Measurements from ENCODE around the gene CRHBP. TPM values are rescaled to one million over a fixed set of nuclear protein-coding genes. Genes with fewer than 3 reads are reported as not detected.

The CRHBP gene
- total RNA-seq, 1 donor from 2014 or later = 4.7 TPM

- Mint-ChIP-seq H3K4me1 (ENCODE audit: low read depth, unreplicated experiment) (peaks cover 2% of the 10 kb centered on the region), H3K36me3 (ENCODE audit: low read depth, unreplicated experiment) (no peaks in the 10 kb centered on the region), H3K27ac (ENCODE audit: unreplicated experiment) (no peak overlapping the region), H3K4me3 (ENCODE audit: unreplicated experiment) (no peak overlapping the region), H3K27me3 (ENCODE audit: low read depth, unreplicated experiment) (peaks cover 1% of the 10 kb centered on the region), H3K9me3 (ENCODE audit: unreplicated experiment) (no peaks in the 10 kb centered on the region)
- H4K20me1 ChIP-seq (ENCODE audit: insufficient read depth, low read length) = no peaks in the 10 kb centered on the region
- H3K4me2 ChIP-seq (ENCODE audit: low read length) = no peak overlapping the region
- H3K36me3 ChIP-seq (ENCODE audit: insufficient read depth, low read length) = no peaks in the 10 kb centered on the region
- H2AFZ ChIP-seq (ENCODE audit: low read depth, low read length) = no peak overlapping the region
- H3K4me1 ChIP-seq (ENCODE audit: insufficient read depth, low read length) = no peaks in the 10 kb centered on the region
- DNase-seq (ENCODE audit: low read depth) (peak; percentile 26), FAIRE-seq (no peak)
- H3K27me3 ChIP-seq (ENCODE audit: insufficient read depth, low read length) = no peaks in the 10 kb centered on the region
- no peaks in the 10 kb centered on the region for H3K9me3 ChIP-seq (ENCODE audit: insufficient read depth, low read depth, low read length)
- H3K27ac ChIP-seq (ENCODE audit: low read depth, low read length) = no peak overlapping the region
- no peak overlapping the region for H3K9ac ChIP-seq (ENCODE audit: low read length)
- H3K79me2 ChIP-seq (ENCODE audit: insufficient read depth, low read length) = no peaks in the 10 kb centered on the region
- TF ChIP-seq EZH2 (IDR thresholded peaks at IDR 0.05; ENCODE audit: insufficient read depth, low read length) = no peak
- TF ChIP-seq CTCF (IDR thresholded peaks at IDR 0.05; ENCODE audit: insufficient read depth, low read depth, low read length) = no peak
- no peak overlapping the region for H3K4me3 ChIP-seq (ENCODE audit: insufficient read depth, low read depth, low read length)
These were observed 57.4 kb downstream of the CRHBP start for GRCh38 chr5:77010243-77010642.

GRCh38 chr5:77011498-77011897, 58.7 kb downstream of the CRHBP start:
- Mint-ChIP-seq H3K4me3 (ENCODE audit: unreplicated experiment) (no peak overlapping the region), H3K27ac (ENCODE audit: unreplicated experiment) (no peak overlapping the region), H3K9me3 (ENCODE audit: unreplicated experiment) (no peaks in the 10 kb centered on the region), H3K27me3 (ENCODE audit: low read depth, unreplicated experiment) (peaks cover 1% of the 10 kb centered on the region), H3K36me3 (ENCODE audit: low read depth, unreplicated experiment) (no peaks in the 10 kb centered on the region), H3K4me1 (ENCODE audit: low read depth, unreplicated experiment) (peaks cover 2% of the 10 kb centered on the region)
- no peaks in the 10 kb centered on the region for H3K27me3 ChIP-seq (ENCODE audit: insufficient read depth, low read length)
- no peak overlapping the region for H3K9ac ChIP-seq (ENCODE audit: low read length)
- FAIRE-seq = no peak
- H3K4me1 ChIP-seq (ENCODE audit: insufficient read depth, low read length) = no peaks in the 10 kb centered on the region
- no peak overlapping the region for H3K4me3 ChIP-seq (ENCODE audit: insufficient read depth, low read depth, low read length)
- H3K36me3 ChIP-seq (ENCODE audit: insufficient read depth, low read length) = no peaks in the 10 kb centered on the region
- H3K79me2 ChIP-seq (ENCODE audit: insufficient read depth, low read length) = no peaks in the 10 kb centered on the region
- TF ChIP-seq EZH2 (IDR thresholded peaks at IDR 0.05; ENCODE audit: insufficient read depth, low read length) (no peak), CTCF (IDR thresholded peaks at IDR 0.05; ENCODE audit: insufficient read depth, low read depth, low read length) (no peak)
- H4K20me1 ChIP-seq (ENCODE audit: insufficient read depth, low read length) = no peaks in the 10 kb centered on the region
- H3K27ac ChIP-seq (ENCODE audit: low read depth, low read length) = no peak overlapping the region
- no peaks in the 10 kb centered on the region for H3K9me3 ChIP-seq (ENCODE audit: insufficient read depth, low read depth, low read length)
- DNase-seq (ENCODE audit: low read depth) = no peak
- H3K4me2 ChIP-seq (ENCODE audit: low read length) = no peak overlapping the region
- H2AFZ ChIP-seq (ENCODE audit: low read depth, low read length) = no peak overlapping the region

GRCh38 chr5:77012601-77013000, 59.8 kb downstream of the CRHBP start:
- Mint-ChIP-seq H3K27me3 (ENCODE audit: low read depth, unreplicated experiment) (no peaks in the 10 kb centered on the region), H3K36me3 (ENCODE audit: low read depth, unreplicated experiment) (no peaks in the 10 kb centered on the region), H3K27ac (ENCODE audit: unreplicated experiment) (no peak overlapping the region), H3K4me3 (ENCODE audit: unreplicated experiment) (no peak overlapping the region), H3K4me1 (ENCODE audit: low read depth, unreplicated experiment) (peaks cover 2% of the 10 kb centered on the region), H3K9me3 (ENCODE audit: unreplicated experiment) (no peaks in the 10 kb centered on the region)
- Histone ChIP-seq H3K9me3 (ENCODE audit: insufficient read depth, low read depth, low read length) (no peaks in the 10 kb centered on the region), H3K4me3 (ENCODE audit: insufficient read depth, low read depth, low read length) (no peak overlapping the region), H3K4me1 (ENCODE audit: insufficient read depth, low read length) (no peaks in the 10 kb centered on the region), H2AFZ (ENCODE audit: low read depth, low read length) (no peak overlapping the region), H3K36me3 (ENCODE audit: insufficient read depth, low read length) (no peaks in the 10 kb centered on the region), H3K79me2 (ENCODE audit: insufficient read depth, low read length) (no peaks in the 10 kb centered on the region), H3K4me2 (ENCODE audit: low read length) (no peak overlapping the region), H3K27ac (ENCODE audit: low read depth, low read length) (no peak overlapping the region), H3K27me3 (ENCODE audit: insufficient read depth, low read length) (no peaks in the 10 kb centered on the region), H3K9ac (ENCODE audit: low read length) (no peak overlapping the region), H4K20me1 (ENCODE audit: insufficient read depth, low read length) (no peaks in the 10 kb centered on the region)
- no peak for DNase-seq (ENCODE audit: low read depth)
- no peak for TF ChIP-seq CTCF (IDR thresholded peaks at IDR 0.05; ENCODE audit: insufficient read depth, low read depth, low read length)
- no peak for TF ChIP-seq EZH2 (IDR thresholded peaks at IDR 0.05; ENCODE audit: insufficient read depth, low read length)
- no peak for FAIRE-seq

Data from astrocyte (in vitro differentiated cells and primary cell).